ENCODE measurements around the gene FBXW5.

FBXW5 gene

DNA sequence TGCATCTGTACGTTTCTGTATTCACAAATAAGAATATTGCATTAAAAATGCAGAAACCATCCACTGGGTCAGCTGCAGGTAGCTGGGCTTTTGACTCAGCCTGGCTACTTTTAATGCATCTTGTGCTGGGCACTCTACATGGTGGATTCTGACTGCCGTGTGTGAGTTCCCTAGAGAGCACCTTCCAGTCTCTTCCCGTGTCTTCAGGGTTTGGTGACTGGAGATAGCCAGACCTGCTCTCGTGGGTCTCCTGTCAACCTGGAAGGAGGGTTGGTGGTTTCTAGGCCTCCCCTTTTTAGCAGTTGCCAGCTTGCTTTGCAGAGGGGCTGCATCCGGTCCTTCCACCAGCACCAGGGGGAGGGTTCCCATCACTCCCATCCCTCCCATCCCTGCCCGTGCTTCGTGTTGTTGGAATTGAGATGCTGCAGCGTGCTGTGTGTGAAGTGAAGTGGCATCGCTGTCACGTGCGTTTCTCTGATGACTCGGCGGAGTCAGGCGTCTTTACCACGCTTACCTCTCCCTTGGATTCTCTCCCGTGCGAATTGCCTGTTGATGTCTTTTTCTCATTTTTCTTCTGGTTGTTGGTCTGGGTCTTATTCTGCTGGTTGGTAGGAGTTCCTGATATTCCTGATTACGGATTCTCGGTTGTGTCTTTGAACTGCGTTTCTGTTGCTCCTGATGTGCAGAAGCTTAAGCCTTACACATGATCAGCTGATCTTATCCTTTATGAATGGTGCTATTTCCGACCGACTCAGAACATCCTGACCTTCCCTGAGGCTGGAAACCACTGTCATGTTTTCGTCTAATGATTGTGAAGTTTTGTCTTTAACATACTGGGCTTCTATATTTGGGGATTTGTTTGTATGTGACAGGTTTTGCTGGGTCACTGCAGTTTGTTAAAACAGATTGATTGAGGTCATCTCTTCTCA lies 16.9 kb downstream of the FBXW5 start:
- no peak for DNase-seq

DNA sequence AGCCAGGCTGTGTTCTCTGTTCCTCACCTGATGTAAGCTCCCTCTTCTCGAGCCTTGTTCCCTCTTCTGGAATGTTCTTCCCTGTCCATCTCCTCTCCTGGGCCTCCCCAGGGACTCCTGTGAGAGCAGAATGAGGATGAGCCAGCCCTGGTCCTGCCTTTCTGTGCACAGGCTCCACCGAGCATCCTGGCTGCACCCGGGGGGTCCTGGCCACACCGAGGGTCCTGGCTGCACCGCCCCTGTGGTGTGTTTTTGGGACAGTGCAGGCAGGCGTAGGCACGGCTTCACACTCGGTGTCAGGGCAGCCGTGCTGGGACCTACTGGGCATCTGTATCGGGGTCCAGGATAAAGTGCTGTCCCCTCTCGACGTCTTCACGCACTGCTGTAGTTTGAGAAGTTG lies 17.8 kb downstream of the FBXW5 start:
- no peak for DNase-seq

DNA sequence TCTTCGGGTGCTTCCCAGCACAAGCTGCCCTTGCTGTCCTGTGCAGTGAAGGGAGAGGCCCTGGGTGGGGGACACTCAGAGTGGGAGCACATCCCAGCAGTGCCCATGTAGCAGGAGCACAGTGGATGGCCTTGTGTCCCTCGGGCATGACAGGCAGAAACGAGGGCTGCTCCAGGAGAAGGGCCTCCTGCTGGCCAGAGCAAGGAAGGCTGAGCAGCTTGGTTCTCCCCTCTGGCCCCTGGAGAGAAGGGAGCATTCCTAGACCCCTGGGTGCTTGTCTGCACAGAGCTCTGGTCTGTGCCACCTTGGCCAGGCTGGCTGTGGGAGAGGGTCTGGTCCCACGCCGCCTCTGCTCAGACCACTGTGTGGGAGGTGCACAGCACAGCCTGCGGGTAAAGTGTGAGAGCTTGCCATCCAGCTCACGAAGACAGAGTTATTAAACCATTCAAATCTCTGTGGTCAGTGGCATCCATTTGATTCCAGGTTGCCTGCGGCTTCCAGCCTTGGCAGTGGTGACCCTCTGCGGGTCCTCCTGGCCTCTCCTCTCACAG lies 18.3 kb downstream of the FBXW5 start:
- DNase-seq = no peak

DNA sequence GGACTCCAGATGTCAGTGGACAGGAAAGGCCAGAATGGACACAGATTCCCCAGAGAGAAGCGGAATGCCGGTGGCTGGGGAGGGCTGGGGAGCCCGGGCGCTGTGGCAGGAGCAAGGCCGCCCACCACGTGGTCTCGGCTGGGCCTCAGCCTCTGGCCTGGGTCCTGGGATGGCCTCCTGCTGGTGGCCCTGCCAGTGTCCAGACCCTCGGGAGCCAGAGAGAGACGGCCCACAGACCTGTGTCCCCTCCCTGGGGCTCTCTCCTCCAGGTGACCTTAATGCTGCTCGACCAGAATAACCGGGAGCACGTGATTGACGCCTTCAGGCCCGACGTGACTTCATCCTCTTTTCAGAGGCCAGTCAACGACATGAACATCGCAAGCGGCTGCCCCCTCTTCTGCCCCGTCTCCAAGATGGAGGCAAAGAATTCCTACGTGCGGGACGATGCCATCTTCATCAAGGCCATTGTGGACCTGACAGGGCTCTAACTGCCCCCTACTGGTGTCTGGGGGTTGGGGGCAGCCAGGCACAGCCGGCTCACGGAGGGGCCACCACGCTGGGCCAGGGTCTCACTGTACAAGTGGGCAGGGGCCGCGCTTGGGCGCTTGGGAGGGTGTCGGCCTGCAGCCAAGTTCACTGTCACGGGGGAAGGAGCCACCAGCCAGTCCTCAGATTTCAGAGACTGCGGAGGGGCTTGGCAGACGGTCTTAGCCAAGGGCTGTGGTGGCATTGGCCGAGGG lies 19.0 kb downstream of the FBXW5 start:
- DNase-seq = no peak

DNA sequence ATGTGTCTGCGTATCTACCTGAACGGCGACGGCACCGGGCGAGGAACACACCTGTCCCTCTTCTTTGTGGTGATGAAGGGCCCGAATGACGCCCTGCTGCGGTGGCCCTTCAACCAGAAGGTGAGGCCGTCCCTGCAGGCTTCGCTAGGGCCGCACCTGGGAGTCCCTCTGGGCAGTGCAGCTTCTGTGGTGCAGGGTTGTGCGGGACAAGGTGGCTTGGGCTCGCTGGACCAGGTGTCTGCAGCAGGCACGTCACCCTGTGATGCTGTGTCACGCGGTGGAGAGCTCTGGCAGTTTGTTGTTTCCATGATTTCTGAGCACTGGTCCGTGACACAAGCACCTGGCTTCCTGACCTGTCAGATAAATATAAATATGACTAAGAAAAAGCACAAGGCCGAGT lies 20.7 kb downstream of the FBXW5 start:
- DNase-seq = no peak

DNA sequence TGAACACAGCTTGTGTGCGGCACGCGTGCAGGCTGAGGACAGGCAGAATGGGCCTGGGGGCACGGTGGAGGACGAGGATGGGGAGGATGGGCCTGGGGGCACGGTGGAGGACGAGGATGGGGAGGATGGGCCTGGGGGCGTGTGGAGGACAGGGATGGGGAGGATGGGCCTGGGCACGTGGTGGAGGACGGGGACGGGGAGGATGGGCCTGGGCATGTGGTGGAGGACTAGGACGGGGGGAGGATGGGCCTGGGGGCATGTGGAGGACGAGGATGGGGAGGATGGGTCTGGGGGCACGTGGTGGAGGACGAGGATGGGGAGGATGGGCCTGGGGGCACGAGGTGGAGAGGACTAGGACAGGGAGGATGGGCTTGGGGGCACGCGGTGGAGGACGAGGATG lies 22.0 kb downstream of the FBXW5 start:
- DNase-seq = no peak

DNA sequence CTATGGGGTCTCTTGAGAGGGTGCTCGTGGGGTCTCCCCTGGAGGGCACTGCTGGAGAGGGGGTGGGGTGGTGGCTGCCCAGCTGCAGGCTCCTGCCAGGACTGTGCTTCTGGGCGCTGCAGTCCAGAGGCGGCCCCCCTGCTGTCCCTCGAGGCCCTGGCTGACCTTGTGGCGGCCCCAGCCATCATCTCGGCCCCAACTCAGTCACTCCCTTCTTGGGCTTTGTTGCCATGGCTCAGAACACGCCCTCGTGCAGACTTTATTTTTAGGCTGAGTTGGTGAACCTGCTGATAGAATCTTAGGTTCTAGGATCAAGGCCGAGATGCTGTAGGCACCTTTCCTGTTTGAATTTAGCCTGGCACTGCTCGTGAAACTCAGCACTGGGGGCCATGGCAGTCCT lies 22.8 kb downstream of the FBXW5 start:
- no peak for DNase-seq

DNA sequence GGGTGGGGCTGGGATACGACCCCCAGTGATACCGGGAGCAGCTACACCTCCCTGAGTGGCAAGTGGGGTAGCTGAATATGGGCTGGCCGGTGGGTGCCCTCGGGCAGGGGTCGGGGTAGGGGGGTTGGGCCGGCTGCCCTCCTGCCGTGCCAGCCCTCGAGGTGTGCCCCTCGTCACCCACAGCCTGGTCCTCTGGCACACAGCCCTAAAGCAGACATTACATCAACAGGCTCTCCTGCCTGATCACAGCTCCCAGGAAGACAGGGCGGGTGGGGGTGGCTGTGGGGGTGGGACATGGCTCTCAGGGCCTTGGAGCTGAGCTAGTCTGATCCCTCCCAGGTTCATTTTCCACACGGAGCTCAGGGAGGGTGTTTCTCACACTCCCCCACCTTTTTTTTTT lies 23.2 kb downstream of the FBXW5 start:
- DNase-seq = no peak

DNA sequence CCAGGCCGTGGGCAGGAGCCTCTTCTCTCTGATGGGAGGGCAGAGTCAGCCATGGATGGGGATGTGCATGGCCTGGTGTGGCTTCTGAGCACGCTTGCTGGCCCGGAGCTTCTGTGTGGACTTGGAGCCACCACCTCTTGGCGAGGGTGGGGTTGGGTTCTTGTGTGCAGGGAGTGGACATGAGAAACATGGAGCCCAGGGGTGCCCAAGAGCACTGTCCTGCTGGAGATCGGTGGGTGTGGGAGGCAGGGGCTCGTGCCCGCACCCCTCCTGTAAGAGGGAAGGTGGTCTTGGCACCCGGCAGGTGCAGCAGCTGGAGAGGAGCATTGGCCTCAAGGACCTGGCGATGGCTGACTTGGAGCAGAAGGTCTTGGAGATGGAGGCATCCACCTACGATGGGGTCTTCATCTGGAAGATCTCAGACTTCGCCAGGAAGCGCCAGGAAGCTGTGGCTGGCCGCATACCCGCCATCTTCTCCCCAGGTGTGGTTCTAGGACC lies 23.8 kb downstream of the FBXW5 start:
- no peak for DNase-seq

DNA sequence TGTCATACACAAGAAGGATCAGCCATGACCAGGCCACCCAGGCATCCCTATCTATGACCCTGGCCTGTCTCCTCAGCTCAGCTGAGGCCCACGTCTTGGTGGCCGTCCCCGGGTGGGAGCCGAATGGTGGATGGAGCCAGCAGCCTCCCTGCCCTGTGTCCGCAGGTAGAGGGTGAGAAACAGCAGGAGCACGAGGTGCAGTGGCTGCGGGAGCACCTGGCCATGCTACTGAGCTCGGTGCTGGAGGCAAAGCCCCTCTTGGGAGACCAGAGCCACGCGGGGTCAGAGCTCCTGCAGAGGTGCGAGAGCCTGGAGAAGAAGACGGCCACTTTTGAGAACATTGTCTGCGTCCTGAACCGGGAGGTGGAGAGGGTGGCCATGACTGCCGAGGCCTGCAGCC lies 24.5 kb downstream of the FBXW5 start:
- DNase-seq = no peak

DNA sequence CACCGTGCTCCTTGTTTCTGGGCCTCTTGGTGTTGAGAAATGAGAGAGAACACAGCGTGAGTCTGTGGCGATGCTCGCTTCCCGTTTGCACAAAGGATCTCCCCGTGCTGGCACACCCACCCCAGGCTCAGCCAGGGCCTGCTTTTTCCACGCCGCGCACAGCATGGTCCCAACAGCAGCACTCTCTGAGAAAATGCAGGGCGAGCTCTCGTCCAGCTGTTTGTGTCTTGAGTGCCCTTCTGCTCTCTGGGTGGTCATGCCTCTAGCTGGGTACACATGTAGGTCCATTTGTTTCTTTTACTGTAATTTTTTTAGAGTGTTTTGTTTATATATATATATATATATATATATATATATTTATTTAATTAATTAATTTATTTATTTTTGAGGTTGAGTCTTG lies 26.6 kb downstream of the FBXW5 start:
- DNase-seq = no peak

DNA sequence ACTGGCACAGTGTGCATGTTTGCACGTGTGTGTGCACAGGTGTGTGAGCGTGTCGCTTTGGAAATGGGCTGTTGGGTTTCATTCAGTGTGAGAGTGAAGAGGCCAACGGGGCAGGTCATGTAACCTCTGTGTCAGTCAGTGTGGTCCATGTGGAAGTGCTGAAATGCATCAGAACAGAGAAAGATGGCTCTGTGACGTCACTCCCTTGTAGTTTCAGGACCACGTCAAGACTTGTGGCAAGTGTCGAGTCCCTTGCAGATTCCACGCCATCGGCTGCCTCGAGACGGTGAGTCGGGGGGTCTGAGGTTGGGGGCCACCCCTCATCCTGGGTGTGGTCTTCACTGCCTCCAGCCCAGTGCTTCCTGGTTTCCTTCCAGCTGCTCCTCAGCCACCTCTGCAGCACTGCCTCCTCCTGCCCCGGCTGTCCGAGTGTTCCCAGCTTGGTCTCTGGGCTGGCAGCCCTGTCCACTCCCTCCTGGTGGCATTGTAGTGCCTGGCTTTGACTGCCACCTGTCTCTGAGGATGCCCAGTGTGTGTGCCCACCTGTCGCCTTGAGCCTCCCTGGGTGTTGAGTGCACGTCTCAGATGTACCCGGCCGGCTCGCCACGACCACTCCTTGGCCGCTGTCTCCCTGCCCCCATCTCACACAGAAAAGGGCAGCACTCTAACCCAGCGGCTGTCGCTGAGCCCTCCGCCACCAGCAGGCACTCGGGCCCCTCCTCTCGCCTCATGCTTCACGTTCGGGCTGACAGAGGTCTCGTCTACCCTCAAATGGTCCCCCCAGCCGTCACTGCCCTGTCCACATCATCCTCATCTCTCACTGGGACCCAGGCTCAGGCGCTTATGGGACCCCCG lies 28.0 kb downstream of the FBXW5 start:
- no peak for DNase-seq

DNA sequence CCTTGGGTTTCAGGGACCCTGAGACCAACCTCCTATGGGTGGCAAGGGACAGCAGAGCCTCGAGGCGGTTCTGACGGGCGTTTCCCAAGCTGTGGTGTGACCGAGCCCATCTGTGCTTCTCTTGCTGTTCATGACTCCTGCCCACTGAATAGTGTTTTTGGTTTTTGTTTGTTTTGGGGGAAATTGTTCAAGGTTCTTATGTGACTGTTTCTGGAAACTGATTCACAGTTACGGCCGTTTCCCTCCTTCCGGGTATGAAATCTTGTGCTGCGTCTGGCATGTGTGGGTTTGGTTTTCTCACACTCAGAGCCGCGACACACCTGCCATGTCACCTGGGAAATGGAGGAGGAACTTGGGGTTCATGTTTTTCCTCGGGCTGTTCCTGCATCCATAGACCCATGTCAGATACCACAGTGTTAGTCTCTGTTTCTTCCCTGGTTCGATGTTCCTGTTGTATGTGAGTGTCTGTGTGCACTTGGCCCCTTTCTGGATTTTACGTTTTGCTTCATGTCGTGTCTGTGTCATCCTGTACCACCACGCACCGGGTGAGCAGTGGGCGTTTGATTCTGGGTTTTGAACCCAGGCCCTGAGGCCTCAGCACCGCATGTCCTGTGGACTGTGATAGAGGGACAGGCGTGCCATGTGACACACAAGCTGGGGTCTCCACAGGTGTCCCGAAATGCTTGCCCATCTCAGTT lies 28.8 kb downstream of the FBXW5 start:
- no peak for DNase-seq

DNA sequence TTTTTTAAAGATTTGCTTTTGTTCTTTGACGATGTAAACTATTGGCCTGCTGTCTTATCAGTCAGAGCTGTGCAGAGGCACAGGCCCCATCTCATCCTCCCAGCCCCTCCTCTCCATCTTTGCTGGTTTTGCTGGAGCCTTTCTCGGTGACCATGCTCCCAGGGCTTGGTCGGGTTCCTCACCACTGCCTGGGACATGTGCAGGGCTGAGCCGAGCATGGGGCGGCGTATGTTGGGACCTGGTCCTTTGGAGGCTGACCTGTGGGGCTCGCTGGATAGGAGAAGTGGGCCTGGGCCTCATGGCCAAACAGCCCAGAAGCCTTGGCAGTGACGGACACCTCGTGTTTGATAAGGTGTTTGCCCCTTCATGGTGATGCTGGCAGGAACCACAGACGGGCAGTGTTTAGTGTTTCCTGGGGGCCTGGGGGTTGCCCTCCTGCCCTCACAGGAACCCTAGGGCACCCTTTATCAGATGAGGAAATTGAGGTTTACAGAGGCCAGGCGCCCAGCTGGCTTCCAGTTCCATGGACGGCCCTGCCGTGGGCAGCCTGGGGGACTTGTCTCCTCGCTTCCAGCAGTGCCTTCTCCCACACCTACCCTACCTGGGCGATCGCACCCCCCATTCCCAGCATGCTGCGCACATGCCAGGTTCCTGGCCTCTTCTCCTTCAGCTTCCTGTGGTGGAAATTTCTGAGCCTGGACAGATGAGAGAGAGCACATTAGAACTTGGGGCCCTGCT lies 30.7 kb downstream of the FBXW5 start:
- DNase-seq = no peak

DNA sequence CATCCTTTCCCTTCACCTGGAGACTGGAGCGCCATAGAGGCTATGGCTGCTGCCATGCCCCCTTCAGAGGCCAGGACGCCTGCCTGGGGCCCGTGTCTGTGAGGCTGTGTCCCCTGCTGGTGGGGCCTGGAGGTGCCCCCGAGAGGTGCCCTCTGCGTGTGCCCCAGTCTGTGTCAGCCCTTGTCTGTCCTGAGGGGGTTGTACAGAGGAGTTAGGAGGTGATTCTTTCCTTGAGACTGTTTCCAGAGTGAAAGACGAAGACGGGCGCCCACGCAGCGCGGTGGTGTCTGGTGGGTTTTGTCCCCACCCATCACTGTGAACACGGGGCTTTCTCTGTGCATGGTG lies 33.7 kb downstream of the FBXW5 start:
- no peak for DNase-seq

DNA sequence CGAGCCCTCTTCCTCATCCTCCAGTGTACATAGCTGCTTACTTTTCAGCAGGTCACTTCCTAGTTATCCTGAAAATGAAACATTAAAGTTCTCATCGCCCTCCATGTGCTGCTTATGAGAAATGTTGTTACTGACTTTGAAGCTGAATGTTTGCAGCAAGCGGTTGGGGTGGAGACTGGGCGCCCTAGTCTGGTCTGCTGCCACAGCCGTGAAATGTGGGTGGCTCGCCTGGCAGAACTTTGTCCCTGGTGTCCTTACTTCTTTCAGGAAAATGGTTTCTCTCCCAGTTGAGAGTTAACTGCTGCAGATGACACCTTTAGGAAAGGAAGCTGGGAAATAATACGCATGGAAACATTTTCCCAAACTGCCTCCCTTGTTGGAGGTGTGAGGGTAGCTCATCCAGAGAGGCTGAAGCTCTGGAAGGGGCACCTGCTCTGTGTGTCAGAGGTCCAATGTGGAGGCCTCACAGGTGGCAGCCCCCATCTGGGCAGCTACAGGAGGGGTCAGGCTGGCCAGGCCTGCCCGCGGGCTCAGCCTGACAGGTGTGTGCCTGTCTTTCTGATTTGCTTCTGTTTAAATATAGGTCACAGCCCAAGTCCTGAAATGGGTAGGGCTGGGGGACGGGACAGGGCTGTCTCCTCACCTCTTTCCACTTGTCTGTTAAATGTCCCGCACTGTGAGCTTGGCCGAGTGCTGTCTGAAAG lies 34.2 kb downstream of the FBXW5 start:
- DNase-seq = no peak

DNA sequence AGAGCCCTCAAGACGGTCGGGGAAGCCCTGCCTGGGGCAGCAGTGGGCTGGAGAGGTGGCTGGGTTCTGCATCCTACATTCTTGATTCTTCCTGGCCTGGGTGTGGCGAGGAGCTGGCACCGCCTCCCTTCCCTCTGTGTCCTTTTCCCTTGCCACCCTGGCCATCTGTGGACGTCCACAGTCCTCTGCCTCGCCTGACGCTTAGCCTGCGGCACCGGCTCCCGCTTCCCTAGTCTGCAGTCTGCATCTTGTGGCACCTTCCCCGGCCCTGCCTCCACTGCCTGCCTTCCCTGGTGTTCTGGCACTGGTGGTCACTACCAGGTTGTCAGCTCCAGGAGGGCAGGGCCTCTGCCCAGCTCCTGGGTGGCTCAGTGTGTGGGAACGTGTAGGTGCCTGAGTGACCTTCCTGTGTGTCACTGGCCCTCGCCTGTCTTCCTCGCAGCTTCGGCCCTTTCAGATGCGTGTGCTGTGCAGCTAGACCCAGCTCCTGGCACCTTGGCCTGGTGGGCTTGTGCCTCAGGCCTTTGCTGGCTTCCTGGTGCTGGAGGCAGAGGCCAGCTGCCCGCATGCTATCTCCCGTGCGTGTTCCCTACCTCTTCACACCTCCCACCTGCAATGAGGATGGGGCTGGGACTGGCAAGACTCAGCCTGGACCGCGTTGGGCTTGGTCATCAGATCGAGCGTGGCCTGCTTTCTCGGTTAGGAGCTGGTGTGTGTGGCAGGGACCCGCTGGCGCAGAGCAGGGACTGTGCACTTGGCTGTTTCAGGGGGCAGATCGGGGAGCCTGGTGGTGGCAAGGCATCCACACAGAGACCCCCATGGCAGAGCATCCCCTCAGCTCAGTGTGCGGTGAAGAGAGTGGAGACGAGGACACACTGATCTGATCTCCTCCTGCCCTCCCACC lies 37.3 kb downstream of the FBXW5 start:
- no peak for DNase-seq

DNA sequence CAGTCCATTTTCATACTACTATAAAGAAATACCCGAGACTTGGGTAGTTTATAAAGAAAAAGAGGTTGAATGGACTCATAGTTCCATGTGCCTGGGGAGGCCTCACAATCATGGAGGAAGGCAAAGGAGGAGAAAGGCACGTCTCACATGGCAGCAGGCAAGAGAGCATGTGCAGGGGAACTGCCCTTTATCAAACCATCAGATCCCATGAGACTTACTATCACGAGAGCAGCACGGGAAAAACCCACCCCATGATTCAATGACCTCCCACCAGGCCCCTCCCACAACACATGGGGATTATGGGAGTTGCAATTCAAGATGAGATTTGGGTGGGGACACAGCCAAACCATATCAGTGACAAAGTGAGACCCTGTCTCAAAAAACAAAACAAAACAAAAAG lies 38.3 kb downstream of the FBXW5 start:
- no peak for DNase-seq

DNA sequence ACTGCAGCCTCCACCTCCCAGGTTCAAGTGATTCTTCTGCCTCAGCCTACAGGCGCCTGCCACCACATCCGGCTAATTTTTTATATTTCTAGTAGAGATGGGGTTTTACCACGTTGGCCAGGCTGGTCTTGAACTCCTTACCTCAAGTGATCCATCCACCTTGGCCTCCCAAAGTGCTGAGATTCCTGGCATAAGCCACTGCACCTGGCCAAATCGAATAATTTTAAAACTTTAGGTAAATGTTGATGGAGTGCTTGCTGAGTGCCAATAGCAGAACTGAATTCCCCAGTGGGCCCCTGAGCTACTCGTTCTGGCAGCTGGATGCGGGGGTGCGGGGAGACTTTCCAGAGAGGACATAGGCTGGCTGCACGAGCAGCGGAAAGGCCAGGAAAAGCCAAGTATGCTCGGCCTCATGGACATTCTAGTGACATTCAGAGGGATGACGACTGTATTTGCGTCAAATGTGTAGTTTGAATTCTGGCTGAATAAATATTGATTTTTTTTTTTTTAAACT lies 41.4 kb downstream of the FBXW5 start:
- no peak for DNase-seq
